SK-N-SH (cell line): ENCODE results near the gene LNPK. TPM values are rescaled to one million over a fixed set of nuclear protein-coding genes. Genes with fewer than 3 reads are reported as not detected.
"Not testable (repeated sequence)": the region's sequence is repeated elsewhere in the genome, so short reads cannot be mapped to it uniquely, and the experiment has no call there.

ENCODE experiments used
- CTCF ChIA-PET: fragments of 300-600, 350-600 bp; formaldehyde crosslinking; extraction: SDS; loops from one replicate; lab custom pipeline; 2021; lab: Yijun Ruan, JAX
- POLR2A ChIA-PET: fragments of 350-600 bp; sonication (Branson Sonifier 250); formaldehyde crosslinking; extraction: SDS; loops from one replicate; lab custom pipeline; 2020; ENCODE audit warnings: antibody characterized with exemption, inconsistent platforms; lab: Yijun Ruan, JAX
- DNase-seq: peaks from one replicate; pipeline ENCODE4 v3.0.0; 2012
- H2AFZ ChIP-seq: fragments of 200-600 bp; sonication (generic); 2 replicates; pipeline ENCODE4 v1.8.1; 2016; ENCODE audit warnings: antibody characterized with exemption, mild to moderate bottlenecking, low read depth
- H3F3A ChIP-seq: fragments of 200-600 bp; sonication (generic); replicated peaks from 2 replicates; pipeline ENCODE3; 2016; ENCODE audit warnings: antibody characterized with exemption, mild to moderate bottlenecking; ENCODE audit not compliant: insufficient read depth
- H3K27ac ChIP-seq, 2 experiments: fragments of 200-500 bp in 1 of 2; fragments of 200-600 bp in 1 of 2; sonication (Bioruptor generic) in 1 of 2; sonication (generic), shearing (Covaris generic) in 1 of 2; 2 replicates each; pipeline versions ENCODE4 v1.5.1 to v1.6.1; 2014 to 2016; ENCODE audit warnings: low read depth in 2 of 2, inconsistent platforms in 1 of 2, low read length in 1 of 2, mild to moderate bottlenecking in 1 of 2, mixed read lengths in 1 of 2
- H3K27me3 ChIP-seq: fragments of 200-600 bp; sonication (generic), shearing (Covaris generic); 2 replicates; pipeline ENCODE4 v1.6.1; 2016; ENCODE audit warnings: mixed run types; ENCODE audit not compliant: insufficient read depth
- H3K36me3 ChIP-seq, 2 experiments: fragments of 200-500 bp in 1 of 2; fragments of 200-600 bp in 1 of 2; sonication (Bioruptor generic) in 1 of 2; sonication (generic) in 1 of 2; replicated peaks in 1 of 2; 2 replicates each; pipeline versions ENCODE3 to v1.5.1; 2014 to 2016; ENCODE audit warnings: low read length in 1 of 2, mild to moderate bottlenecking in 1 of 2; ENCODE audit not compliant: insufficient read depth in 2 of 2, control insufficient read depth in 1 of 2
- H3K4me1 ChIP-seq, 2 experiments: fragments of 200-500 bp in 1 of 2; fragments of 200-600 bp in 1 of 2; sonication (Bioruptor generic) in 1 of 2; sonication (generic), shearing (Covaris generic) in 1 of 2; 2 replicates each; pipeline versions ENCODE4 v1.5.1 to v1.6.1; 2014 to 2016; ENCODE audit warnings: low read depth in 1 of 2, low read length in 1 of 2, mixed run types in 1 of 2; ENCODE audit not compliant: insufficient read depth in 2 of 2, control insufficient read depth in 1 of 2
- H3K4me2 ChIP-seq: fragments of 200-600 bp; sonication (generic), shearing (Covaris generic); 2 replicates; pipeline ENCODE4 v1.6.1; 2017; ENCODE audit warnings: mixed run types
- H3K4me3 ChIP-seq, 2 experiments: fragments of 200-500 bp in 1 of 2; fragments of 200-600 bp in 1 of 2; sonication (Bioruptor generic) in 1 of 2; sonication (generic), shearing (Covaris generic) in 1 of 2; 2 replicates each; pipeline versions ENCODE4 v1.5.1 to v1.8.1; 2014 to 2016; ENCODE audit warnings: low read depth in 2 of 2, inconsistent platforms in 1 of 2, low read length in 1 of 2, mild to moderate bottlenecking in 1 of 2, mixed read lengths in 1 of 2, moderate library complexity in 1 of 2
- H3K79me2 ChIP-seq: fragments of 200-600 bp; sonication (generic); 2 replicates; pipeline ENCODE4 v1.8.1; 2017; ENCODE audit warnings: mild to moderate bottlenecking; ENCODE audit not compliant: insufficient read depth
- H3K9ac ChIP-seq: fragments of 200-600 bp; sonication (generic); 2 replicates; pipeline ENCODE4 v1.6.1; 2017; ENCODE audit warnings: mixed run types
- H3K9me2 ChIP-seq: fragments of 200-600 bp; sonication (generic); 2 replicates; pipeline ENCODE4 v1.6.1; 2017; ENCODE audit warnings: mixed run types
- H3K9me3 ChIP-seq: fragments of 200-600 bp; sonication (generic); 2 replicates; pipeline ENCODE4 v1.6.1; 2017; ENCODE audit warnings: mixed run types, mild to moderate bottlenecking, moderate library complexity
- H4K20me1 ChIP-seq: fragments of 200-600 bp; sonication (generic); 2 replicates; pipeline ENCODE4 v1.6.1; 2017; ENCODE audit warnings: mild to moderate bottlenecking, mixed run types; ENCODE audit not compliant: insufficient read depth
- CTCF ChIP-seq: fragments of 200-600 bp; sonication (generic); IDR thresholded peaks from 2 replicates; pipeline ENCODE4 v1.6.1; 2017; ENCODE audit warnings: antibody characterized with exemption, mild to moderate bottlenecking, moderate library complexity
- MXI1 ChIP-seq: IDR thresholded peaks from 2 replicates; pipeline ENCODE4 v1.6.1; 2012; ENCODE audit warnings: mild to moderate bottlenecking, low read depth, low read length, improper control_type of control experiment
- NFIC ChIP-seq: IDR thresholded peaks from 2 replicates; pipeline ENCODE4 v1.4.0; 2012; ENCODE audit warnings: borderline replicate concordance
- RAD21 ChIP-seq: IDR thresholded peaks from 2 replicates; pipeline ENCODE4 v1.6.1; 2012; ENCODE audit warnings: mild to moderate bottlenecking, low read length
- RCOR1 ChIP-seq: fragments of 150-350 bp; IDR thresholded peaks from 2 replicates; pipeline ENCODE4 v1.6.1; 2017; ENCODE audit warnings: antibody characterized with exemption, low read length
- TAF1 ChIP-seq: IDR thresholded peaks from 2 replicates; pipeline ENCODE4 v1.6.1; 2012; ENCODE audit warnings: low read depth, mild to moderate bottlenecking, low read length, moderate library complexity, borderline replicate concordance
- YY1 ChIP-seq: IDR thresholded peaks from 2 replicates; pipeline ENCODE4 v1.4.0; 2012; ENCODE audit warnings: low read depth, mild to moderate bottlenecking
- WGBS: methylation state at CpG from one replicate; pipeline ENCODE4 v1.1.6; 2017; ENCODE audit warnings: low lambda C conversion rate; 5-methylcytosine and 5-hydroxymethylcytosine counted together
- polyA plus RNA-seq, 3 experiments: library from polyadenylated mRNA; depleted of rRNA; stranded (reverse); fragments of >200 nt; gene quantifications; 2 replicates each; pipeline ENCODE4 v1.2.3, GENCODE V29; 2012
- TF ChIP-seq, protein P1 (sequence below): IDR thresholded peaks from 2 replicates; pipeline ENCODE4 v1.4.0; 2012; ENCODE audit warnings: low read depth, borderline replicate concordance
- TF ChIP-seq, protein P2 (sequence below): IDR thresholded peaks from 2 replicates; pipeline ENCODE4 v1.4.0; 2012; ENCODE audit warnings: low read depth
- TF ChIP-seq, protein P3 (sequence below): IDR thresholded peaks from 2 replicates; pipeline ENCODE4 v1.6.1; 2012; ENCODE audit warnings: mild to moderate bottlenecking, low read depth, low read length, moderate library complexity

LNPK gene
- polyA plus RNA-seq, 1 of the 3 experiments (the other 2 are of a cell fraction) = 5.0 TPM

- no peak for TF ChIP-seq RAD21
These were observed 87.2 kb downstream of the LNPK start (continued) for GRCh38 chr2:175914846-175915245.

DNA sequence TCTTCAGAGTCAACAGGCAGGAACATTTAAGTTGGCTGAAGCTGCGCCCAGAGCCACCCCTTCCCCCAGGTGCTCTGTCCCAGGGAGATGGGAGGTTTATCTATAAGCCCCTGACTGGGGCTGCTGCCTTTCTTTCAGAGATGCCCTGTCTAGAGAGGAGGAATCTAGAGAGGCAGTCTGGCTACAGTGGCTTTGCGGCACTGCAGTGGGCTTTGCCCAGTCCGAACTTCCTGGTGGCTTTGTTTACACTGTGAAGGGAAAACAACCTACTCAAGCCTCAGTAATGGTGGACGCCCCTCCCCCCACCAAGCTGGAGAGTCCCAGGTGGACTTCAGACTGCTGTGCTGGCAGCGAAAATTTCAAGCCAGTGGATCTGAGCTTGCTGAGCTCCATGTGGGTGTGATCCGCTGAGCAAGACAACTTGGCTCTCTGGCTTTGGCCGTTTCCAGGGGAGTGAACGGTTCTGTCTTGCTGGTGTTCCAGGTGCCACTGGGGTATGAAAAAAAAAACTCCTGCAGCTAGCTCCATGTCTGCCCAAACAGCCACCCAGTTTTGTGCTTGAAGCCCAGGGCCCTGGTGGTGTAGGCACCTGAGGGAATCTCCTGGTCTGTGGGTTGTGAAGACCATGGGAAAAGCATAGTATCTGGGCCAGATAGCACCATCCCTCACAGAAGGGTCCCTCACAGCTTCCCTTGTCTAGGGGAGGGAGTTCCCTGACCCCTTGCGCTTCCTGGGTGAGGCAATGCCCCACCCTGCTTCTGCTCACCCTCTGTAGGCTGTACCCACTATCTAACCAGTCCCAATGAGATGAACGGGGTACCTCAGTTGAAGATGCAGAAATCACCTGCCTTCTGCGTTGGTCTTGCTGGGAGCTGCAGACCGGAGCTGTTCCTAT lies 88.0 kb downstream of the LNPK start:
- H3K27ac ChIP-seq, DNase-seq, H3K9me2 ChIP-seq, H3K4me3 ChIP-seq, H3K9me3 ChIP-seq, H3K36me3 ChIP-seq, H4K20me1 ChIP-seq, H3F3A ChIP-seq, H3K27me3 ChIP-seq, H2AFZ ChIP-seq, H3K9ac ChIP-seq, H3K4me1 ChIP-seq, H3K79me2 ChIP-seq, H3K4me2 ChIP-seq, POLR2A ChIA-PET: not testable (repeated sequence)
- 61% methylated on average over 11 of the region's 12 CpGs for WGBS
- CTCF ChIA-PET = interaction anchor here (0.9 to 1.8 kb wide), 2 partner anchors 171 to 224 kb away, joined by 4 read pairs; no protein-coding TSS in a partner anchor

- H3K27ac ChIP-seq, H3K4me2 ChIP-seq, H4K20me1 ChIP-seq, H3K9me3 ChIP-seq, H3K27me3 ChIP-seq, CTCF ChIA-PET, H3K9me2 ChIP-seq, H3K4me3 ChIP-seq, H3F3A ChIP-seq, H2AFZ ChIP-seq, DNase-seq, H3K79me2 ChIP-seq, H3K4me1 ChIP-seq, POLR2A ChIA-PET, H3K9ac ChIP-seq, H3K36me3 ChIP-seq: not testable (repeated sequence)
- WGBS = 15% methylated on average over 2 of the region's 2 CpGs
These were observed 88.8 kb downstream of the LNPK start for GRCh38 chr2:175913267-175913666.

DNA sequence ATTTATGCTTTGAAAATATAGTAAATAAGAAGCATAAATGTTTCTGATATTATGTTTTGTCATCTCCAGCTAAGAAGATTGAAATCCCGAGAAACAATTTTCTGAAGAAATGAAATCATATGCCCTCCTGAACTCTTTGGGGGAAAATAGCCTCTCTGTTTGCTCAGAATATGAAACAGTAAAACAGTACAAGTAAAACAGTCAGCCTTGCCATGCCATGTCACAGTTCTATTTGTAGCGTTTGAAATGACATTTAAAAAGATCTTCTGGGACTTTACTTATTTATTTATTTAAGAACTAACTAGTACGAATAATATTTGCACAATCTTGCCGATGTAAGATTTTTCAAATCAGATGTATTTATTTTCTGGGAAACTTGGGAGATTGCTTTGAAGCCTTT lies 98.0 kb downstream of the LNPK start:
- no peaks in the 10 kb centered on the region for H3K36me3 ChIP-seq
- H3K27ac ChIP-seq = no peak overlapping the region
- H4K20me1 ChIP-seq = no peaks in the 10 kb centered on the region
- H2AFZ ChIP-seq = no peak overlapping the region
- H3K4me3 ChIP-seq = no peak overlapping the region
- POLR2A ChIA-PET = no interaction called here
- H3K4me1 ChIP-seq = no peaks in the 10 kb centered on the region
- H3K4me2 ChIP-seq = no peak overlapping the region
- H3K27me3 ChIP-seq = no peaks in the 10 kb centered on the region
- H3F3A ChIP-seq = no peaks in the 10 kb centered on the region
- 48% methylated on average over 4 of the region's 4 CpGs for WGBS
- H3K9me3 ChIP-seq = no peaks in the 10 kb centered on the region
- no peaks in the 10 kb centered on the region for H3K79me2 ChIP-seq
- no peak overlapping the region for H3K9ac ChIP-seq
- H3K9me2 ChIP-seq = no peaks in the 10 kb centered on the region
- CTCF ChIA-PET = interaction anchor here (1.1 kb wide), 1 partner anchor 11 kb away, joined by 3 read pairs; no protein-coding TSS in a partner anchor
- no peak for DNase-seq
- TF ChIP-seq, protein P1, sequence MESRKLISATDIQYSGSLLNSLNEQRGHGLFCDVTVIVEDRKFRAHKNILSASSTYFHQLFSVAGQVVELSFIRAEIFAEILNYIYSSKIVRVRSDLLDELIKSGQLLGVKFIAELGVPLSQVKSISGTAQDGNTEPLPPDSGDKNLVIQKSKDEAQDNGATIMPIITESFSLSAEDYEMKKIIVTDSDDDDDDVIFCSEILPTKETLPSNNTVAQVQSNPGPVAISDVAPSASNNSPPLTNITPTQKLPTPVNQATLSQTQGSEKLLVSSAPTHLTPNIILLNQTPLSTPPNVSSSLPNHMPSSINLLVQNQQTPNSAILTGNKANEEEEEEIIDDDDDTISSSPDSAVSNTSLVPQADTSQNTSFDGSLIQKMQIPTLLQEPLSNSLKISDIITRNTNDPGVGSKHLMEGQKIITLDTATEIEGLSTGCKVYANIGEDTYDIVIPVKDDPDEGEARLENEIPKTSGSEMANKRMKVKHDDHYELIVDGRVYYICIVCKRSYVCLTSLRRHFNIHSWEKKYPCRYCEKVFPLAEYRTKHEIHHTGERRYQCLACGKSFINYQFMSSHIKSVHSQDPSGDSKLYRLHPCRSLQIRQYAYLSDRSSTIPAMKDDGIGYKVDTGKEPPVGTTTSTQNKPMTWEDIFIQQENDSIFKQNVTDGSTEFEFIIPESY = no peak
- no peak for TF ChIP-seq RCOR1
- no peak for TF ChIP-seq TAF1
- no peak for TF ChIP-seq CTCF
- no peak for TF ChIP-seq NFIC
- TF ChIP-seq, protein P2, sequence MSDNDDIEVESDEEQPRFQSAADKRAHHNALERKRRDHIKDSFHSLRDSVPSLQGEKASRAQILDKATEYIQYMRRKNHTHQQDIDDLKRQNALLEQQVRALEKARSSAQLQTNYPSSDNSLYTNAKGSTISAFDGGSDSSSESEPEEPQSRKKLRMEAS = no peak
- no peak for TF ChIP-seq MXI1
- no peak for TF ChIP-seq RAD21
- TF ChIP-seq, protein P3, sequence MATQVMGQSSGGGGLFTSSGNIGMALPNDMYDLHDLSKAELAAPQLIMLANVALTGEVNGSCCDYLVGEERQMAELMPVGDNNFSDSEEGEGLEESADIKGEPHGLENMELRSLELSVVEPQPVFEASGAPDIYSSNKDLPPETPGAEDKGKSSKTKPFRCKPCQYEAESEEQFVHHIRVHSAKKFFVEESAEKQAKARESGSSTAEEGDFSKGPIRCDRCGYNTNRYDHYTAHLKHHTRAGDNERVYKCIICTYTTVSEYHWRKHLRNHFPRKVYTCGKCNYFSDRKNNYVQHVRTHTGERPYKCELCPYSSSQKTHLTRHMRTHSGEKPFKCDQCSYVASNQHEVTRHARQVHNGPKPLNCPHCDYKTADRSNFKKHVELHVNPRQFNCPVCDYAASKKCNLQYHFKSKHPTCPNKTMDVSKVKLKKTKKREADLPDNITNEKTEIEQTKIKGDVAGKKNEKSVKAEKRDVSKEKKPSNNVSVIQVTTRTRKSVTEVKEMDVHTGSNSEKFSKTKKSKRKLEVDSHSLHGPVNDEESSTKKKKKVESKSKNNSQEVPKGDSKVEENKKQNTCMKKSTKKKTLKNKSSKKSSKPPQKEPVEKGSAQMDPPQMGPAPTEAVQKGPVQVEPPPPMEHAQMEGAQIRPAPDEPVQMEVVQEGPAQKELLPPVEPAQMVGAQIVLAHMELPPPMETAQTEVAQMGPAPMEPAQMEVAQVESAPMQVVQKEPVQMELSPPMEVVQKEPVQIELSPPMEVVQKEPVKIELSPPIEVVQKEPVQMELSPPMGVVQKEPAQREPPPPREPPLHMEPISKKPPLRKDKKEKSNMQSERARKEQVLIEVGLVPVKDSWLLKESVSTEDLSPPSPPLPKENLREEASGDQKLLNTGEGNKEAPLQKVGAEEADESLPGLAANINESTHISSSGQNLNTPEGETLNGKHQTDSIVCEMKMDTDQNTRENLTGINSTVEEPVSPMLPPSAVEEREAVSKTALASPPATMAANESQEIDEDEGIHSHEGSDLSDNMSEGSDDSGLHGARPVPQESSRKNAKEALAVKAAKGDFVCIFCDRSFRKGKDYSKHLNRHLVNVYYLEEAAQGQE = no peak
- TF ChIP-seq YY1 = no peak
